NCI-H187 (cell line): ENCODE measurements around the gene SNX1.
A peak's percentile ranks its signal among the peaks of the same experiment; 100 is the strongest.
"Not testable (repeated sequence)": the region's sequence is repeated elsewhere in the genome, so short reads cannot be mapped to it uniquely, and the experiment has no call there.

ENCODE experiments used
- DNase-seq, 2 experiments: peaks; one replicate each; lab custom pipeline; 2025; lab: John Stamatoyannopoulos, UW

SNX1 gene

GRCh38 chr15:64073496-64073895 is 22.3 kb upstream of the SNX1 start:
- DNase-seq = not testable (repeated sequence)

- DNase-seq = no peak
These were observed 13.0 kb upstream of the SNX1 start for GRCh38 chr15:64082757-64083156.

- DNase-seq = no peak
These were observed 6.1 kb upstream of the SNX1 start for GRCh38 chr15:64089543-64090280.

GRCh38 chr15:64090527-64090926 is 5.3 kb upstream of the SNX1 start:
- DNase-seq = no peak

GRCh38 chr15:64092075-64092820 is 3.5 kb upstream of the SNX1 start:
- no peak for DNase-seq

GRCh38 chr15:64092864-64093626 is 2.7 kb upstream of the SNX1 start:
- DNase-seq = no peak

- peak; percentile 84 to 89 for DNase-seq
These were observed 2.0 kb upstream of the SNX1 start, which contains the start of gene CIAO2A for GRCh38 chr15:64093627-64094417. CIAO2A (minus strand) TSS chr15:64093838; CDS start chr15:64093768, 70 bp downstream.

- no peak for DNase-seq
These were observed 369 bp upstream of the SNX1 start for GRCh38 chr15:64095431-64095794.

GRCh38 chr15:64096668-64097384 is 1.0 kb downstream of the SNX1 start:
- no peak for DNase-seq

- DNase-seq = no peak
These were observed 3.6 kb downstream of the SNX1 start for GRCh38 chr15:64099379-64099778.

- DNase-seq = no peak
These were observed 5.2 kb downstream of the SNX1 start for GRCh38 chr15:64100958-64101357.

GRCh38 chr15:64102497-64102896 is 6.7 kb downstream of the SNX1 start:
- no peak for DNase-seq

GRCh38 chr15:64105113-64105704 is 9.4 kb downstream of the SNX1 start:
- DNase-seq = no peak

- DNase-seq = no peak
These were observed 11.6 kb downstream of the SNX1 start for GRCh38 chr15:64107337-64107736.

GRCh38 chr15:64110108-64110701 is 14.4 kb downstream of the SNX1 start:
- not testable (repeated sequence) for DNase-seq

GRCh38 chr15:64110950-64111678 is 15.3 kb downstream of the SNX1 start:
- DNase-seq = no peak

GRCh38 chr15:64111679-64112050 is 15.9 kb downstream of the SNX1 start:
- no peak for DNase-seq

GRCh38 chr15:64112073-64112772 is 16.4 kb downstream of the SNX1 start:
- no peak for DNase-seq

GRCh38 chr15:64112904-64113303 is 17.1 kb downstream of the SNX1 start:
- no peak for DNase-seq
